HPDE6-E6E7 (cell line): ENCODE measurements around the gene PDHB.
"Not testable (repeated sequence)": the region's sequence is repeated elsewhere in the genome, so short reads cannot be mapped to it uniquely, and the experiment has no call there.

Experiments used
- DNase-seq: peaks from one replicate; pipeline ENCODE4 v3.0.0; 2011; ENCODE audit warnings: missing footprints; ENCODE audit errors: extremely low spot score

Gene PDHB

GRCh38 chr3:58437276-58437675 lies 3.6 kb upstream of the PDHB start:
- DNase-seq: not testable (repeated sequence)

GRCh38 chr3:58434990-58435389 lies 1.4 kb upstream of the PDHB start:
- DNase-seq: no peak

DNA sequence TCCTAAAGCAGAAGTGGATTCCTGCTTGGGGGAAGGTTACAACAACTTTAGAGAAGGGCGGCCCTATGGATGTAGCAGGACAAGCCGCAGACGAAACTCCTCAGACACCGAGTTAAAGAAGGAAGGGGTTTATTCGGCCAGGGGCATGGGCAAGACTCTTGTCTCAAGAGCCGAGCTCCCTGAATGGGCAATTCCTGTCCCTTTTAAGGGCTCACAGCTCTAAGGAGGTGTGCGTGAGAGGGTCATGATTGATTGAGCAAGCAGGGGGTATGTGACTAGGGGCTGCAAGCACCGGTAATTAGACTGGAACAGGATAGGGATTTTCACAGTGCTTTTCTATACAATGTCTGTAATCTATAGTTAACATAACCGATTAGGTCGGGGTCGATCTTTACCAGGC lies 879 bp upstream of the PDHB start:
- no peak for DNase-seq

GRCh38 chr3:58434168-58434504 lies 504 bp upstream of the PDHB start:
- DNase-seq: no peak

- no peak for DNase-seq
Observed at GRCh38 chr3:58432905-58433304, 727 bp downstream of the PDHB start.

DNA sequence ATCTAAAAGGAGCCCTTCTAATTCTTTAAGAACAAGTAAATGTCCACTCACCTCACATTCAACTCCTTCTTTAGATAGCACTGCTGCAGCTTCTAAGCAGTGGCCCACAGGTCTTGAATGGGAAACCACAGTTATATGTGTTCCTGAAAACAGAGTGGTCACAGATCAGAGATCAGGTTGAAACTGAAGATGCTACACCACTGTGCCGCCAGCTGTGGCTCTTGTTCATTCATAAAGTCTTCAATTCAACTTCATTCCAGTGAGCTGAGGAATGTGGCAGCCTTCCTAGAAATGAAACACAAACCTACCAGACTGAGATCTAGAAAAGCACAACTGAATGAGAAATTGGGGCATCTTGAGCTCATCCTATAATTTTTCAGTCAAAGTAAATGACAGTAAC lies 4.0 kb downstream of the PDHB start:
- DNase-seq: no peak

DNA sequence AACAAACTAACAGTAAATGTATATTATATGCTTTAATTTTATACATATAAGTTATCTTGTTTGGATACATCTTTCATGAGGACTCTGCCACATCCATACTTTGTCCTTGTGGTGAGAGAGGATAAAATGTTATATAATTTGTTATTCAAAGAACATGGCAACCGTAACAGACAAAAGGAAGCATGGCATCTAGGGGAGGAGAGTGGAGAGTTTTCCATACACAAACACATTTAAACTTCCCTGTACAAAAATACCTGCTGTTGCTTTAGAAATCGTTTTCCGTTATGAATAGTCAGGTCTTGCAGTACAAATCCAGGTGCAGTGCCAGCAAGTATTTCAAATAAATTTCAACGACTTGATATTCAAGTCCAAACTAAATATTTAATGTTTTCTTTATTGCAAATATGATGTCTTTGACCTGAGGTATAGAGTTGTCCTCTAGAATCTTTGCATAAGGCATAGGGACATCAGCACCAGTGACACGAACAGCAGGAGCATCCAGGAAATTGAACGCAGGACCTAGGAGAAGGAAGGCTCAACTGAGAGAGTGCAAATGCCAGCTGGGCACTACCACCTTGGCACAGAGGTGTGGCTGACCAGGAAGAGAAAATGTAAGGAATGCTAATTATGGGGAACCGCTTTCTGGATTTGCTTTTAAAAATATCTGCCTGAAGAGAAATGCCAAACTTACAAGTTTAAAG lies 5.8 kb downstream of the PDHB start:
- DNase-seq: no peak

GRCh38 chr3:58425782-58426181 lies 7.8 kb downstream of the PDHB start:
- no peak for DNase-seq

DNA sequence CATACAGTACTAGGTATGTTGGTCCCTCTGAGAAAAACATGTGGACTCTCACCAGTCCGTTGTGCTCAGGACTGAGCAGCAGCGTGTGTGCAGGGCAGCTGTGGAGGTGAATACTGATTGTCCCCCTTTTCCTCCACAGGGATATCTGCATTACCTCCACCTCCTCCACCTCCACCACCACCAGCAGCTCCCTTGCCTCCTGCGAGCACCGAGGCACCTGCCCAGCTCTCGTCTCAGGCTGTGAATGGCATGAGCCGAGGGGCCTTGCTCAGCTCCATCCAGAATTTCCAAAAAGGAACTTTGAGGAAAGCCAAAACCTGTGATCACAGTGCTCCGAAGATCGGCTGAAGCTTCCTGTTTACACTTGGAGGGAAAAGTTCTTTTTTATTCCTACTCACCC lies 9.0 kb downstream of the PDHB start:
- DNase-seq: no peak

DNA sequence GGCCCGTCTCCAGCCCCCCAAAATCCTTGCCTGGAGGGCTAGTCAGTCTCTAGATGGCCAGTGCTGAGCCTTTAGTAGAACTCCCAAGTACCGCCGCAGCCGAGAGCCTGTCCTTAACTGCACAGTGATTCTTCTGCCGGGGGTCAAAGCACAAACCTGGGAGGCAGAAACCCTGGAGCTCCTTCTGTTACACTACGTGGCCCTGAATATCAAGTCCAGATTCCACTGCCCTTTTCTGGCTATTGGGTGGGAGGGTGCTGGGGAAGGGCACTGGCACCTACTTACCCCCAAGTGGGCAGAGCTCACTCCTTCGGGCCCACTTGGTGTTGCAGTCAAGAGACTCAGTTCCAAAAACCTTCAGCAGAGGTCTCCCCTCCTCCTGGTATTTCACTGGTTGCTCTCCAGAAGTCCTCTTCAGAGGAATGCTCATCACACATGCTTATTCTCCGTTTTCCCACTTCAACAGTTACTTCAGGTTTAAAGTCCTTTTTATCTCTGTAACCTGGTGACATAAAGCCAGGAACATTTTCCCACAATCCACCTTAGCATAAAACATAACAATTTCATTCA lies 10.8 kb downstream of the PDHB start:
- DNase-seq: no peak

- no peak for DNase-seq
Observed at GRCh38 chr3:58421004-58421403, 12.6 kb downstream of the PDHB start.

DNA sequence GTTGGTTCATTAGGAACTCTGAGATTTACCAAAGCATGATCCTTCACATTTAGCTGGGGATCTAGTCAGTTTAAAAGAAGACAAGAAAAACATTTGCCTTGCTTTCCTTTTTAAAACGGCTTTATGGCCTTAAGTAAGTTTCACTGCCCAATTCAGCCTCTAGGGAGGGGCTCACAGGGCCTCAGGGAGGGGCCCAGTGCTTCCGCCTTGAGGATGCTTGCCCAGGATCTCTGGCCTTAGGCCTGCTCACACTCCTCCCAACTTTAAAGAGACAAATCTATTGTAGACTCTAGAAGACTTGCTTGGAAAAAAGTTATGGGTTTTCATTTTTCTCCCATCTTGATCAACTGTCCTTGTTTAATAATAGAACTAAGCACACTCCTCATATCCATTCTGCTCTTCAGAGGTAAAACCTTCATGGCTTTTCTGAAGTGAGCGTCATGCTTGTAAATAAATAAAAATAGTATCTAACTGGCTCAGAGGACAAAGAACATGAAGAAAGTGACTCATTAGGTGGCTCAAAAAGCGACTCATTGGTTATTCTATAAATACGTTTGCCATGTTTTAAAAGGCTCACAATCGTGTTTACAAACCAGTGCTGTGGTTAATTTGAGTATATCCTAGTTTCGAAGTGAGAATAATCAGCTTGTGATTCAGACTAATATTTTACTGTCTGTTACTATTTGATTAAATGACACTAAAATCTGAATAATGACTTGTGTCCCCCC lies 13.7 kb downstream of the PDHB start:
- no peak for DNase-seq

DNA sequence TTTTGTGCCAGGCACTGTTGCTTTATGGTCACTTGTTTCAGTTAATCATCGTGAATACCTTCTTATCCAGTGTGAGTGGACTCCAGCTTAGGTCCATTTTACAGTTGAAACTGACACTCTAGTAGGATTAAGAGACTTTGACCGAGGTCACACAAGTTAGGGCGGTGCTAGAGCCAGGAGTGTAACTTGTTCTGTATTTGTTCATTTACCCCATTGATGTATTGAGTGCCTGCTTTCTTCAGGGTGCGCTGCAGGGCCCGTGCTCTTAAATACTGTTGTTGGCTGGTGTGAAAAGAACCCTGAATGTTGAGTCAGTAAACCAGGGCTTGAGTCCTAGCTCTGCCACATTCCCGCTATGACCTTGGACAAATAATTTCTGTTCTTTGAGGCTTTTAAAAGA lies 15.4 kb downstream of the PDHB start:
- no peak for DNase-seq

GRCh38 chr3:58417075-58417474 lies 16.6 kb downstream of the PDHB start:
- no peak for DNase-seq

DNA sequence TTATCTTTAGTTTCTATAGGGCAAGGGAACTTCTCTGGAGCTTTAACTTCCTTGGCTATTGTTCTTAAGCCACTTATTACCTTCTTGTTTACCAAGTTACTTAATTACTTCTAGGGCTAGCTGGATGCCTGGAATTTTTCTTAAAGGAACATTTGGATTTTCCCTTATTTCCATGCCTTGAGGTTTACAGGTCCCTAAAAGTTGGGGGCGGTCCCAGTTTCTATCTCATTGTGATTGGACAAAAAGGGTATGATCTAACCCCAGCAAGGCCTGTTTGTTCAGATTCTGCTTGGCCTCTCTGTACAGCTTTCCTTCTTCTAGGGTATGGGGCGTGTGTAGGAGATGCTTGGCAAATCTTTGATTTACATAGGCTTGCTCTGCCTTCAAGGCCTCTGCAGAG lies 17.4 kb downstream of the PDHB start:
- no peak for DNase-seq

- DNase-seq: no peak
Observed at GRCh38 chr3:58414538-58415197, 19.0 kb downstream of the PDHB start.

DNA sequence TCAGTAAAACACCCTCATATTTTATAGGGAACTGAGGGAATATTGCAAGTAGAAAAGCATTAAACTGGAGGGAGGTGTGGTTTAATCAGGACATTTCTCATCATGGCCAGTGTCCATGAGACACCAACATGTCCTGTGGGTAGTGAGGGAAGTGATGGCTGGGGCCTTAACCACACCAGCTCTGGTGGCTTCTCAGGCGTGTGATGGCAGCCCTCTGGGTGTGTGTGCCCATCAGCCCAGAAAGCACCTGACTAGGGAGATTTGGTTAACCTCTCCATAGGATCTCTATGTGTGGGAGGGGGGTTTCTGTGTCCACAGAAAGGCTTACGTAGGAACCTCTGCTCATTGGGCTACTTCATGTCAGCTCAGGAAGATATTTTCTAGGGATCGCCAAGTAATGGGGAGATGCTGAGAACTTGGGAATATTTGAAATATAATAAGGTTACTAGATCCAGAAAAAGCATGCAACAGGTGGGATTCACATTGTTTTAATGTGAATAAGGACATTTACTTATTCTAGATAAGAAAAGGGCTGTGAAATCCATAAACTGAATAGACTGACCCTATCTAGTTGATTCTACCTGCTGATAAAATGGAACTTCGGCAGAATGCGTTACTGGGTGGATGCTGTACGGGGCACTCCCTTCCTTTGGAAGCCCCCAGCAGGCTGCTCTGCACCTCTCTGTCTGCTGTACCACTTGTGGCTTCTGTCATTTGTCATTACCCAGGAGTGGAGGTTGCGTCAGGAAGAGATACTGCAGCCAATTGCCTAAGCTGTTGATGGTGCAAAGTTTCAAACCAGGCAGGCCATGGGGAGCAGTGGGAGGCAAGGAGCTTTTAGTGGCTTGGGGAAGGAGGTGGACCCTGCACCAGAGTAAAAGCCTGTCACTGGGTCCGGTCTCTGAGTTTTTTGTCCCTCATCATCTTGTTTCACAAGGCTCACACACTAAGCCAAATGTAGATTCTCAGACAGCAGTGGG lies 21.5 kb downstream of the PDHB start:
- DNase-seq: no peak

GRCh38 chr3:58411036-58411435 lies 22.6 kb downstream of the PDHB start:
- DNase-seq: no peak

DNA sequence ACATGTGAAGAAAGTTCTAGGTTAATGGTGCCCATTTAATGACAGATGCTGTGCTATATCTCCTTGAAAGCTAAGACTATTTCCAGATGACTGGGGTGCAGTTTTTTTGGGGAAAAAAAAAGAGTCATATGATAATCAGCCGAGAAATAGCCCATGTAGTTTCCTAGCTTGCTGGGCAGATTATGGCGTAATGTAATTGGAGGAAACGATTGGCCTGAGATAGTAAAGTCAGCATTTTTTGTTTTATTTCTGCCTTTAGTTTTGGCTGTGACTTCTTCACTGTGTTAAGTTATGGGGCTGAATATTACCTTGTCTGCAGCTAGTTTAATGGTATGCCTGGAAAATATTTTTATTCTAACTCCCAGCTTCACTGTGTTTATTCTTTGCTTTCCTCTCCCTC lies 24.0 kb downstream of the PDHB start:
- DNase-seq: no peak

DNA sequence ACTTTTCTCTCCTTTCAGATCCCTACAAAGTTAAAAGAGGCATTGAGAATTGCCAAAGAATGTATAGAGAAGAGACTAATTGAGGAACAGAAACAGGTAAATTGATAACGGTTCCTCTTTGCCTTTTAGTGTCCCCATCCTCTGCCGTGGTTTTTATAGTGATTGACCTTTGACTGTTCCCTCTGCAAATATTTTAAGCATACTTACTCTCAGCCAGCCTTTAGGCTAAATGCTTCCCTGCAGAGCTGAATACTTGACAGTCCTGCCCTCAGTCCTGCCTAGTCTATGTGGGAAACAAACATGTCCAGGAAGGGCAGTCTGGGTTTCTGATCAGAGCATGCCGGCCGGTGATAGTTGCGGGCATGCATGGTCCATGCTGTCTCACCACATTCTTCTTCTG lies 24.7 kb downstream of the PDHB start:
- no peak for DNase-seq

DNA sequence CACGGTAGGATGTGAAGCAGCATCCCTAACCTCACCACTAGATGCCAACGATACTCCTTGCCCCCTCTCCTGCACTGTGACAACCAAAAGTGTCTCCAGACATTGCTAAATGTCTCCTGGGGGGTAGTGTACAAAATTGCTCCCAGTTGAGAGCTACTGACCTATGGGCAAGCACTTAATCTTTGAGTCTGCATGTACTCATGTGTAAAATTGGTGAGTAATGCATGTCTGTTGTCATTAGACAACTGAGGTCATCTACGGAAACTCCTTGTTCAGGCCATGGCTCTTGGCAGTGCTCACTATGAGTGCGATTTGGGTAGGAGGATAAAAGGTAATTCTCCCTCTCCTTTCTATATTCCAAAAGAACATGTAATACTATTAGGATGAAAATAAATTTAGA lies 29.2 kb downstream of the PDHB start:
- DNase-seq: no peak
